SK-N-SH (cell line): ENCODE measurements around the gene MAGI3. TPM values are rescaled to one million over a fixed set of nuclear protein-coding genes. Genes with fewer than 3 reads are reported as not detected.

Experiments used
- CTCF ChIA-PET: fragments of 300-600, 350-600 bp; formaldehyde crosslinking; extraction: SDS; loops from one replicate; lab custom pipeline; 2021; lab: Yijun Ruan, JAX
- POLR2A ChIA-PET: fragments of 350-600 bp; sonication (Branson Sonifier 250); formaldehyde crosslinking; extraction: SDS; loops from one replicate; lab custom pipeline; 2020; ENCODE audit warnings: antibody characterized with exemption, inconsistent platforms; lab: Yijun Ruan, JAX
- DNase-seq: peaks from one replicate; pipeline ENCODE4 v3.0.0; 2012
- H2AFZ ChIP-seq: fragments of 200-600 bp; sonication (generic); 2 replicates; pipeline ENCODE4 v1.8.1; 2016; ENCODE audit warnings: antibody characterized with exemption, mild to moderate bottlenecking, low read depth
- H3F3A ChIP-seq: fragments of 200-600 bp; sonication (generic); replicated peaks from 2 replicates; pipeline ENCODE3; 2016; ENCODE audit warnings: antibody characterized with exemption, mild to moderate bottlenecking; ENCODE audit not compliant: insufficient read depth
- H3K27ac ChIP-seq, 2 experiments: fragments of 200-500 bp in 1 of 2; fragments of 200-600 bp in 1 of 2; sonication (Bioruptor generic) in 1 of 2; sonication (generic), shearing (Covaris generic) in 1 of 2; 2 replicates each; pipeline versions ENCODE4 v1.5.1 to v1.6.1; 2014 to 2016; ENCODE audit warnings: low read depth in 2 of 2, inconsistent platforms in 1 of 2, low read length in 1 of 2, mild to moderate bottlenecking in 1 of 2, mixed read lengths in 1 of 2
- H3K27me3 ChIP-seq: fragments of 200-600 bp; sonication (generic), shearing (Covaris generic); 2 replicates; pipeline ENCODE4 v1.6.1; 2016; ENCODE audit warnings: mixed run types; ENCODE audit not compliant: insufficient read depth
- H3K36me3 ChIP-seq, 2 experiments: fragments of 200-500 bp in 1 of 2; fragments of 200-600 bp in 1 of 2; sonication (Bioruptor generic) in 1 of 2; sonication (generic) in 1 of 2; replicated peaks in 1 of 2; 2 replicates each; pipeline versions ENCODE3 to v1.5.1; 2014 to 2016; ENCODE audit warnings: low read length in 1 of 2, mild to moderate bottlenecking in 1 of 2; ENCODE audit not compliant: insufficient read depth in 2 of 2, control insufficient read depth in 1 of 2
- H3K4me1 ChIP-seq, 2 experiments: fragments of 200-500 bp in 1 of 2; fragments of 200-600 bp in 1 of 2; sonication (Bioruptor generic) in 1 of 2; sonication (generic), shearing (Covaris generic) in 1 of 2; 2 replicates each; pipeline versions ENCODE4 v1.5.1 to v1.6.1; 2014 to 2016; ENCODE audit warnings: low read depth in 1 of 2, low read length in 1 of 2, mixed run types in 1 of 2; ENCODE audit not compliant: insufficient read depth in 2 of 2, control insufficient read depth in 1 of 2
- H3K4me2 ChIP-seq: fragments of 200-600 bp; sonication (generic), shearing (Covaris generic); 2 replicates; pipeline ENCODE4 v1.6.1; 2017; ENCODE audit warnings: mixed run types
- H3K4me3 ChIP-seq, 2 experiments: fragments of 200-500 bp in 1 of 2; fragments of 200-600 bp in 1 of 2; sonication (Bioruptor generic) in 1 of 2; sonication (generic), shearing (Covaris generic) in 1 of 2; 2 replicates each; pipeline versions ENCODE4 v1.5.1 to v1.8.1; 2014 to 2016; ENCODE audit warnings: low read depth in 2 of 2, inconsistent platforms in 1 of 2, low read length in 1 of 2, mild to moderate bottlenecking in 1 of 2, mixed read lengths in 1 of 2, moderate library complexity in 1 of 2
- H3K79me2 ChIP-seq: fragments of 200-600 bp; sonication (generic); 2 replicates; pipeline ENCODE4 v1.8.1; 2017; ENCODE audit warnings: mild to moderate bottlenecking; ENCODE audit not compliant: insufficient read depth
- H3K9ac ChIP-seq: fragments of 200-600 bp; sonication (generic); 2 replicates; pipeline ENCODE4 v1.6.1; 2017; ENCODE audit warnings: mixed run types
- H3K9me2 ChIP-seq: fragments of 200-600 bp; sonication (generic); 2 replicates; pipeline ENCODE4 v1.6.1; 2017; ENCODE audit warnings: mixed run types
- H3K9me3 ChIP-seq: fragments of 200-600 bp; sonication (generic); 2 replicates; pipeline ENCODE4 v1.6.1; 2017; ENCODE audit warnings: mixed run types, mild to moderate bottlenecking, moderate library complexity
- H4K20me1 ChIP-seq: fragments of 200-600 bp; sonication (generic); 2 replicates; pipeline ENCODE4 v1.6.1; 2017; ENCODE audit warnings: mild to moderate bottlenecking, mixed run types; ENCODE audit not compliant: insufficient read depth
- ELF1 ChIP-seq: IDR thresholded peaks from 2 replicates; pipeline ENCODE4 v1.4.0; 2012
- EP300 ChIP-seq, 2 experiments: IDR thresholded peaks; 2 replicates each; pipeline versions ENCODE4 v1.4.0 to v1.6.1; 2012; ENCODE audit warnings: borderline replicate concordance in 1 of 2, low read depth in 1 of 2, low read length in 1 of 2
- EZH2phosphoT487 ChIP-seq: fragments of 200-600 bp; sonication (generic); IDR thresholded peaks from 2 replicates; pipeline ENCODE4 v1.6.1; 2017; ENCODE audit warnings: low read depth, mixed run types, mild to moderate bottlenecking, antibody characterized with exemption, moderate library complexity, borderline replicate concordance
- FOXM1 ChIP-seq: IDR thresholded peaks from 2 replicates; pipeline ENCODE4 v1.4.0; 2012; ENCODE audit warnings: low read depth, mild to moderate bottlenecking
- GABPA ChIP-seq: IDR thresholded peaks from 2 replicates; pipeline ENCODE4 v1.4.0; 2012; ENCODE audit warnings: low read depth, mild to moderate bottlenecking
- MEF2A ChIP-seq: IDR thresholded peaks from 2 replicates; pipeline ENCODE4 v1.4.0; 2012; ENCODE audit warnings: low read depth, borderline replicate concordance
- MXI1 ChIP-seq: IDR thresholded peaks from 2 replicates; pipeline ENCODE4 v1.6.1; 2012; ENCODE audit warnings: mild to moderate bottlenecking, low read depth, low read length, improper control_type of control experiment
- NRF1 ChIP-seq: IDR thresholded peaks from 2 replicates; pipeline ENCODE4 v1.6.1; 2012; ENCODE audit warnings: low read depth, mild to moderate bottlenecking, low read length
- RFX5 ChIP-seq: IDR thresholded peaks from 2 replicates; pipeline ENCODE4 v1.6.1; 2012; ENCODE audit warnings: mild to moderate bottlenecking, improper control_type of control experiment, low read length
- RXRA ChIP-seq: IDR thresholded peaks from 2 replicates; pipeline ENCODE4 v1.4.0; 2012; ENCODE audit warnings: low read depth, mild to moderate bottlenecking, borderline replicate concordance
- TCF12 ChIP-seq: IDR thresholded peaks from 2 replicates; pipeline ENCODE4 v1.4.0; 2012
- WGBS: methylation state at CpG from one replicate; pipeline ENCODE4 v1.1.6; 2017; ENCODE audit warnings: low lambda C conversion rate; 5-methylcytosine and 5-hydroxymethylcytosine counted together
- polyA plus RNA-seq, 3 experiments: library from polyadenylated mRNA; depleted of rRNA; stranded (reverse); fragments of >200 nt; gene quantifications; 2 replicates each; pipeline ENCODE4 v1.2.3, GENCODE V29; 2012
- TF ChIP-seq, protein P1 (sequence below): fragments of 150-350 bp; IDR thresholded peaks from 2 replicates; pipeline ENCODE4 v1.6.1; 2016; ENCODE audit warnings: mild to moderate bottlenecking, low read depth, low read length
- TF ChIP-seq, protein P2 (sequence below): IDR thresholded peaks from 2 replicates; pipeline ENCODE4 v1.4.0; 2012; ENCODE audit warnings: low read depth
- TF ChIP-seq, protein P3 (sequence below): fragments of 200-600 bp; sonication (generic); IDR thresholded peaks from 2 replicates; pipeline ENCODE4 v1.6.1; 2017; ENCODE audit warnings: antibody characterized with exemption, mild to moderate bottlenecking, moderate library complexity
- TF ChIP-seq, protein P4 (sequence below): fragments of 150-350 bp; IDR thresholded peaks from 2 replicates; pipeline ENCODE4 v1.6.1; 2017; ENCODE audit warnings: antibody characterized with exemption, low read length, low read depth, borderline replicate concordance
- TF ChIP-seq, protein P5 (sequence below): IDR thresholded peaks from 2 replicates; pipeline ENCODE4 v1.4.0; 2012; ENCODE audit warnings: low read depth, borderline replicate concordance

Gene MAGI3
- polyA plus RNA-seq, 1 of the 3 experiments (the other 2 are of a cell fraction) = 2.9 TPM

DNA sequence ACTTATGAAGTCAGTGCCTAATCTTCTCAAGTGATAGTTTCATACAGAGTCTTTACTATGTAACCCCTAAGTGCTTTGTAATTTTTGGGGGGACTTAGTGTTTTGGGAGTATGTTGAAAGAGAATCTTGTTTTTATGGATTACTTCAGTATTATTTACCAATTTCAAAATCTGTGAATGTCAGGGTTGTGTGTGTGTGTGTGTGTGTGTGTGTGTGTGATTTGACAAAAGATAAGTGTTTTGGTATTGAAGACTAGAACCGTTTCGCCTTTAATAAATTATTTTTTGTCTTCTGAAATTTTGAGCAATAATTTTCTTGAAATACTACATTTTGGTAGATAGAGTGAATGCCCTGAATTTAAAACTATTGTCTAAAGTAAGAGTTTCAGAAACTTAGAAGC is 5.8 kb downstream of the MAGI3 start:
- Histone ChIP-seq H3K9me2 (no peaks in the 10 kb centered on the region), H3F3A (peaks cover 14% of the 10 kb centered on the region), H3K79me2 (peaks cover 99% of the 10 kb centered on the region), H4K20me1 (peaks cover 16% of the 10 kb centered on the region), H3K4me2 (no peak overlapping the region), H2AFZ (no peak overlapping the region), H3K4me3 (no peak overlapping the region), H3K27ac (peak overlapping the region; percentile 66 to 80), H3K9ac (no peak overlapping the region), H3K9me3 (no peaks in the 10 kb centered on the region), H3K4me1 (peaks cover 16 to 49% of the 10 kb centered on the region in 2 experiments; a peak in 3 of 4 replicates), H3K36me3 (no peaks in the 10 kb centered on the region), H3K27me3 (no peaks in the 10 kb centered on the region)
- CTCF ChIA-PET = interaction anchor here (0.8 kb wide), 1 partner anchor 301 kb away, joined by 3 read pairs; no protein-coding TSS in a partner anchor
- no peak for TF ChIP-seq NRF1
- no peak for TF ChIP-seq EZH2phosphoT487
- TF ChIP-seq, protein P1, sequence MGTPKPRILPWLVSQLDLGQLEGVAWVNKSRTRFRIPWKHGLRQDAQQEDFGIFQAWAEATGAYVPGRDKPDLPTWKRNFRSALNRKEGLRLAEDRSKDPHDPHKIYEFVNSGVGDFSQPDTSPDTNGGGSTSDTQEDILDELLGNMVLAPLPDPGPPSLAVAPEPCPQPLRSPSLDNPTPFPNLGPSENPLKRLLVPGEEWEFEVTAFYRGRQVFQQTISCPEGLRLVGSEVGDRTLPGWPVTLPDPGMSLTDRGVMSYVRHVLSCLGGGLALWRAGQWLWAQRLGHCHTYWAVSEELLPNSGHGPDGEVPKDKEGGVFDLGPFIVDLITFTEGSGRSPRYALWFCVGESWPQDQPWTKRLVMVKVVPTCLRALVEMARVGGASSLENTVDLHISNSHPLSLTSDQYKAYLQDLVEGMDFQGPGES = no peak
- TF ChIP-seq RXRA = no peak
- no peak for TF ChIP-seq RFX5
- TF ChIP-seq ELF1 = no peak
- no peak for TF ChIP-seq GABPA
- TF ChIP-seq, protein P2, sequence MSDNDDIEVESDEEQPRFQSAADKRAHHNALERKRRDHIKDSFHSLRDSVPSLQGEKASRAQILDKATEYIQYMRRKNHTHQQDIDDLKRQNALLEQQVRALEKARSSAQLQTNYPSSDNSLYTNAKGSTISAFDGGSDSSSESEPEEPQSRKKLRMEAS = no peak
- TF ChIP-seq EP300 (IDR thresholded peaks at IDR 0.05; ENCODE audit: borderline replicate concordance in 1 of 2, low read depth in 1 of 2, low read length in 1 of 2) = no peak
- no peak for TF ChIP-seq TCF12
- TF ChIP-seq MEF2A = no peak
- TF ChIP-seq, protein P3, sequence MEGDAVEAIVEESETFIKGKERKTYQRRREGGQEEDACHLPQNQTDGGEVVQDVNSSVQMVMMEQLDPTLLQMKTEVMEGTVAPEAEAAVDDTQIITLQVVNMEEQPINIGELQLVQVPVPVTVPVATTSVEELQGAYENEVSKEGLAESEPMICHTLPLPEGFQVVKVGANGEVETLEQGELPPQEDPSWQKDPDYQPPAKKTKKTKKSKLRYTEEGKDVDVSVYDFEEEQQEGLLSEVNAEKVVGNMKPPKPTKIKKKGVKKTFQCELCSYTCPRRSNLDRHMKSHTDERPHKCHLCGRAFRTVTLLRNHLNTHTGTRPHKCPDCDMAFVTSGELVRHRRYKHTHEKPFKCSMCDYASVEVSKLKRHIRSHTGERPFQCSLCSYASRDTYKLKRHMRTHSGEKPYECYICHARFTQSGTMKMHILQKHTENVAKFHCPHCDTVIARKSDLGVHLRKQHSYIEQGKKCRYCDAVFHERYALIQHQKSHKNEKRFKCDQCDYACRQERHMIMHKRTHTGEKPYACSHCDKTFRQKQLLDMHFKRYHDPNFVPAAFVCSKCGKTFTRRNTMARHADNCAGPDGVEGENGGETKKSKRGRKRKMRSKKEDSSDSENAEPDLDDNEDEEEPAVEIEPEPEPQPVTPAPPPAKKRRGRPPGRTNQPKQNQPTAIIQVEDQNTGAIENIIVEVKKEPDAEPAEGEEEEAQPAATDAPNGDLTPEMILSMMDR = no peak
- TF ChIP-seq MXI1 = no peak
- TF ChIP-seq FOXM1 = no peak
- TF ChIP-seq, protein P4, sequence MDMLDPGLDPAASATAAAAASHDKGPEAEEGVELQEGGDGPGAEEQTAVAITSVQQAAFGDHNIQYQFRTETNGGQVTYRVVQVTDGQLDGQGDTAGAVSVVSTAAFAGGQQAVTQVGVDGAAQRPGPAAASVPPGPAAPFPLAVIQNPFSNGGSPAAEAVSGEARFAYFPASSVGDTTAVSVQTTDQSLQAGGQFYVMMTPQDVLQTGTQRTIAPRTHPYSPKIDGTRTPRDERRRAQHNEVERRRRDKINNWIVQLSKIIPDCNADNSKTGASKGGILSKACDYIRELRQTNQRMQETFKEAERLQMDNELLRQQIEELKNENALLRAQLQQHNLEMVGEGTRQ = no peak
- TF ChIP-seq, protein P5, sequence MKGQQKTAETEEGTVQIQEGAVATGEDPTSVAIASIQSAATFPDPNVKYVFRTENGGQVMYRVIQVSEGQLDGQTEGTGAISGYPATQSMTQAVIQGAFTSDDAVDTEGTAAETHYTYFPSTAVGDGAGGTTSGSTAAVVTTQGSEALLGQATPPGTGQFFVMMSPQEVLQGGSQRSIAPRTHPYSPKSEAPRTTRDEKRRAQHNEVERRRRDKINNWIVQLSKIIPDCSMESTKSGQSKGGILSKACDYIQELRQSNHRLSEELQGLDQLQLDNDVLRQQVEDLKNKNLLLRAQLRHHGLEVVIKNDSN = no peak
- 81% methylated on average over 2 of the region's 2 CpGs for WGBS
- no peak for DNase-seq
- POLR2A ChIA-PET = no interaction called here
